Activated T-helper 1 cell treated with Interleukin-2 at 50 U/mL for 16 hours (primary cell): ENCODE results near the gene TAX1BP1.
"Not testable (repeated sequence)": the region's sequence is repeated elsewhere in the genome, so short reads cannot be mapped to it uniquely, and the experiment has no call there.

Experiments
- DNase-seq: peaks from one replicate; pipeline ENCODE4 v3.0.0-alpha.2; 2020; ENCODE audit warnings: low read depth

TAX1BP1 gene

GRCh38 chr7:27843584-27844305 is 103.8 kb downstream of the TAX1BP1 start:
- DNase-seq = no peak

GRCh38 chr7:27846388-27846787 is 106.4 kb downstream of the TAX1BP1 start:
- DNase-seq = no peak

GRCh38 chr7:27850531-27850930 is 110.6 kb downstream of the TAX1BP1 start:
- DNase-seq = no peak

- DNase-seq = not testable (repeated sequence)
Measured at GRCh38 chr7:27856703-27857485, 116.9 kb downstream of the TAX1BP1 start.

GRCh38 chr7:27860800-27861199 is 120.8 kb downstream of the TAX1BP1 start:
- no peak for DNase-seq

GRCh38 chr7:27861747-27862146 is 121.8 kb downstream of the TAX1BP1 start:
- DNase-seq = no peak

GRCh38 chr7:27863880-27864279 is 123.9 kb downstream of the TAX1BP1 start:
- no peak for DNase-seq

- DNase-seq = no peak
Measured at GRCh38 chr7:27866256-27866655, 126.3 kb downstream of the TAX1BP1 start.

GRCh38 chr7:27866828-27867672 is 127.1 kb downstream of the TAX1BP1 start:
- no peak for DNase-seq

GRCh38 chr7:27868131-27868550 is 128.2 kb downstream of the TAX1BP1 start:
- DNase-seq = no peak

GRCh38 chr7:27869056-27869455 is 129.1 kb downstream of the TAX1BP1 start:
- no peak for DNase-seq

GRCh38 chr7:27870595-27870994 is 130.6 kb downstream of the TAX1BP1 start:
- DNase-seq = no peak

GRCh38 chr7:27871086-27871485 is 131.1 kb downstream of the TAX1BP1 start:
- no peak for DNase-seq

GRCh38 chr7:27871866-27872265 is 131.9 kb downstream of the TAX1BP1 start:
- DNase-seq = no peak

- no peak for DNase-seq
Measured at GRCh38 chr7:27872356-27873275, 132.7 kb downstream of the TAX1BP1 start.

- no peak for DNase-seq
Measured at GRCh38 chr7:27873981-27874957, 134.3 kb downstream of the TAX1BP1 start.

- DNase-seq = no peak
Measured at GRCh38 chr7:27875061-27875460, 135.1 kb downstream of the TAX1BP1 start.

GRCh38 chr7:27875832-27876231 is 135.9 kb downstream of the TAX1BP1 start:
- no peak for DNase-seq

GRCh38 chr7:27876756-27877155 is 136.8 kb downstream of the TAX1BP1 start:
- DNase-seq = no peak
